B cell (primary cell): ENCODE measurements around the gene TET2. TPM values are rescaled to one million over a fixed set of nuclear protein-coding genes. Genes with fewer than 3 reads are reported as not detected.

ENCODE experiments used
- ATAC-seq: fragments of 200-7000 bp; cut with Tn5 transposase; one replicate; pipeline ENCODE4 v1.10.0; 2021; ENCODE audit warnings: low read depth, mild to moderate bottlenecking, moderate number of reproducible peaks, moderate library complexity
- CTCF ChIA-PET: fragments of 350-600 bp; sonication (Branson Sonifier 250); formaldehyde crosslinking; loops from one replicate; lab custom pipeline; 2021; ENCODE audit warnings: antibody characterized with exemption, inconsistent platforms; lab: Charles Lee
- POLR2A ChIA-PET: fragments of 350-600 bp; sonication (Branson Sonifier 250); formaldehyde crosslinking; loops from one replicate; lab custom pipeline; 2021; ENCODE audit warnings: antibody characterized with exemption; lab: Charles Lee
- DNase-seq: peaks from one replicate; pipeline ENCODE4 v3.0.0; 2013
- H2AFZ ChIP-seq: 2 replicates; pipeline ENCODE4 v1.6.1; 2012; ENCODE audit warnings: mild to moderate bottlenecking, low read depth, low read length; ENCODE audit not compliant: insufficient read depth, poor library complexity, severe bottlenecking
- H3K27ac ChIP-seq, 2 donors: 1 replicate in 1 of 2; 2 replicates in 1 of 2; pipeline ENCODE4 v1.5.1; 2012 to 2013; ENCODE audit warnings: low read length in 2 of 2, mild to moderate bottlenecking in 2 of 2, moderate library complexity in 1 of 2
- H3K27me3 ChIP-seq, 4 experiments: fragments of 200-600 bp in 1 of 4; sonication (generic) in 1 of 4; replicated peaks in 1 of 4; 1 replicate in 2 of 4; 2 replicates in 2 of 4; pipeline versions ENCODE4 v1.6.1 to v1.7.0; 2013 to 2016; ENCODE audit warnings: low read length in 3 of 4, mild to moderate bottlenecking in 2 of 4, mixed read lengths in 1 of 4, moderate library complexity in 1 of 4; ENCODE audit not compliant: insufficient read depth in 4 of 4, control insufficient read depth in 3 of 4; ENCODE audit errors: control extremely low read depth in 1 of 4
- H3K36me3 ChIP-seq, 2 experiments: replicated peaks in 1 of 2; 1 replicate in 1 of 2; 2 replicates in 1 of 2; pipeline versions ENCODE4 v1.6.1 to v1.7.1; 2013; ENCODE audit warnings: low read length in 1 of 2; ENCODE audit not compliant: insufficient read depth in 2 of 2, control insufficient read depth in 1 of 2; ENCODE audit errors: control extremely low read depth in 1 of 2, extremely low read depth in 1 of 2
- H3K4me1 ChIP-seq, 2 donors: fragments of 200-600 bp in 1 of 2; sonication (generic) in 1 of 2; 1 replicate in 1 of 2; 2 replicates in 1 of 2; pipeline versions ENCODE4 v1.5.1 to v1.6.1; 2013 to 2017; ENCODE audit warnings: low read length in 2 of 2; ENCODE audit not compliant: control insufficient read depth in 2 of 2, insufficient read depth in 2 of 2
- H3K4me2 ChIP-seq: replicated peaks from 2 replicates; pipeline ENCODE3; 2012; ENCODE audit warnings: mild to moderate bottlenecking, low read depth, low read length; ENCODE audit not compliant: poor library complexity, severe bottlenecking
- H3K4me3 ChIP-seq, 5 experiments: fragments of 200-600 bp in 1 of 5; sonication (generic) in 1 of 5; 1 replicate in 3 of 5; 2 replicates in 2 of 5; pipeline versions ENCODE4 v1.5.1 to v1.7.0; 2011 to 2016; ENCODE audit warnings: low read length in 4 of 5, mild to moderate bottlenecking in 4 of 5, low read depth in 2 of 5, control low read depth in 1 of 5, moderate library complexity in 1 of 5; ENCODE audit not compliant: insufficient read depth in 1 of 5; ENCODE audit errors: control extremely low read depth in 1 of 5, extremely low read depth in 1 of 5
- H3K79me2 ChIP-seq: fragments of 200-600 bp; sonication (generic); one replicate; pipeline ENCODE4 v1.6.0; 2016; ENCODE audit warnings: low read length; ENCODE audit not compliant: control insufficient read depth, insufficient read depth
- H3K9ac ChIP-seq: fragments of 200-600 bp; sonication (generic); 2 replicates; pipeline ENCODE4 v1.6.1; 2017; ENCODE audit warnings: mild to moderate bottlenecking, low read length, moderate library complexity
- H3K9me3 ChIP-seq, 3 donors: one replicate each; pipeline versions ENCODE4 v1.6.1 to v1.7.1; 2013; ENCODE audit warnings: low read length in 2 of 3; ENCODE audit not compliant: control insufficient read depth in 2 of 3, insufficient read depth in 1 of 3; ENCODE audit errors: control extremely low read depth in 1 of 3
- H4K20me1 ChIP-seq: 2 replicates; pipeline ENCODE4 v1.6.0; 2012; ENCODE audit warnings: mild to moderate bottlenecking, low read length; ENCODE audit not compliant: insufficient read depth, control insufficient read depth, poor library complexity, severe bottlenecking
- H3K27ac Mint-ChIP-seq: one replicate; pipeline ENCODE4 v1.8.0; 2021; ENCODE audit warnings: mixed read lengths
- H3K27me3 Mint-ChIP-seq: one replicate; pipeline ENCODE4 v1.8.0; 2021; ENCODE audit warnings: mixed read lengths
- H3K4me1 Mint-ChIP-seq: one replicate; pipeline ENCODE4 v1.8.0; 2021; ENCODE audit warnings: mixed read lengths
- H3K4me3 Mint-ChIP-seq: one replicate; pipeline ENCODE4 v1.8.0; 2021; ENCODE audit warnings: mixed read lengths
- H3K9me3 Mint-ChIP-seq: one replicate; pipeline ENCODE4 v1.8.0; 2022; ENCODE audit warnings: mixed read lengths; ENCODE audit not compliant: insufficient read depth
- CTCF ChIP-seq: fragments of 200-600 bp; IDR thresholded peaks from one replicate; pipeline ENCODE4 v1.8.0; 2022; ENCODE audit warnings: antibody characterized with exemption, mild to moderate bottlenecking
- EZH2 ChIP-seq: IDR thresholded peaks from 2 replicates; pipeline ENCODE4 v1.6.1; 2012; ENCODE audit warnings: borderline replicate concordance, low read depth, mild to moderate bottlenecking, moderate library complexity, low read length; ENCODE audit not compliant: insufficient read depth, poor library complexity, severe bottlenecking
- WGBS: methylation state at CpG from one replicate; pipeline ENCODE4 v1.1.5; 2013; ENCODE audit warnings: missing lambda C conversion rate; ENCODE audit not compliant: insufficient coverage; 5-methylcytosine and 5-hydroxymethylcytosine counted together
- intact Hi-C: fragments of 100-400 bp; cut with micrococcal nuclease; formaldehyde crosslinking; loops from one replicate; pipeline ENCODE4 v1.10.0; 2022
- polyA plus RNA-seq: library from polyadenylated mRNA; depleted of rRNA; stranded (reverse); fragments of >200 nt; gene quantifications from 2 replicates; pipeline ENCODE4 v1.2.3, GENCODE V29; 2012
- total RNA-seq, 2 donors: library from RNA; stranded (reverse); fragments of 120-200 nt in 1 of 2; gene quantifications; 1 replicate in 1 of 2; 2 replicates in 1 of 2; pipeline versions ENCODE4 v1.2.3 to v1.2.4, GENCODE V29; 2013 to 2022

The TET2 gene
- total and polyA plus RNA-seq, 2 donors (not counting 1 experiment from before 2014, with no cell fraction given), result 7.1 to 56.8 TPM

- Mint-ChIP-seq H3K4me3 (peak overlapping the region; percentile 70), H3K4me1 (peaks cover 57% of the 10 kb centered on the region), H3K27me3 (no peaks in the 10 kb centered on the region), H3K27ac (peak overlapping the region; percentile 46), H3K9me3 (no peaks in the 10 kb centered on the region)
- peak; percentile 29 for DNase-seq
- peak overlapping the region; percentile 34 to 55 for H3K27ac ChIP-seq
- ChIA-PET POLR2A (no interaction called here), CTCF (no interaction called here)
- peaks cover 0 to 25% of the 10 kb centered on the region in 2 experiments for H3K36me3 ChIP-seq
- peaks cover 4% of the 10 kb centered on the region for H3K79me2 ChIP-seq
- peaks cover 34 to 38% of the 10 kb centered on the region in 2 donors for H3K4me1 ChIP-seq
- peak overlapping the region; percentile 53 for H3K9ac ChIP-seq
- H4K20me1 ChIP-seq, result peaks cover 7% of the 10 kb centered on the region
- no peaks in the 10 kb centered on the region for H3K27me3 ChIP-seq
- no peaks in the 10 kb centered on the region for H3K9me3 ChIP-seq
- H2AFZ ChIP-seq, result no peak overlapping the region
- WGBS, result 20% methylated on average over 2 of the region's 4 CpGs
- ATAC-seq, result peak; percentile 78
- no peak for TF ChIP-seq CTCF
- TF ChIP-seq EZH2, result no peak
- intact Hi-C loops, result no loop called here
- peak overlapping the region in 3 of 5 experiments; percentile 6 to 34 (median 25) for H3K4me3 ChIP-seq
- peak overlapping the region; percentile 60 for H3K4me2 ChIP-seq
These were observed 89.7 kb downstream of the TET2 start for GRCh38 chr4:105236202-105236915.

- H3K4me1 Mint-ChIP-seq, result peaks cover 57% of the 10 kb centered on the region
These were observed 90.2 kb downstream of the TET2 start for GRCh38 chr4:105236916-105237311.

More at GRCh38 chr4:105236916-105237311, 90.2 kb downstream of the TET2 start:
- Histone ChIP-seq H3K4me2 (peak overlapping the region; percentile 60), H4K20me1 (peaks cover 1% of the 10 kb centered on the region), H3K4me1 (peaks cover 34 to 38% of the 10 kb centered on the region in 2 donors), H3K27ac (peak overlapping the region; percentile 34 to 55), H2AFZ (no peak overlapping the region), H3K9ac (peak overlapping the region; percentile 53), H3K27me3 (no peaks in the 10 kb centered on the region), H3K9me3 (no peaks in the 10 kb centered on the region), H3K4me3 (peak overlapping the region in 3 of 5 experiments; percentile 6 to 34 (median 25)), H3K36me3 (peaks cover 0 to 28% of the 10 kb centered on the region in 2 experiments), H3K79me2 (peaks cover 1% of the 10 kb centered on the region)
- H3K4me3 Mint-ChIP-seq, result peak overlapping the region; percentile 70
- WGBS, result 68% methylated on average over 2 of the region's 2 CpGs
- intact Hi-C loops, result no loop called here
- TF ChIP-seq EZH2 (no peak), CTCF (no peak)
- no peaks in the 10 kb centered on the region for H3K27me3 Mint-ChIP-seq
- no peaks in the 10 kb centered on the region for H3K9me3 Mint-ChIP-seq
- CTCF ChIA-PET, result no interaction called here
- DNase-seq (no peak), ATAC-seq (peak; percentile 31)
- POLR2A ChIA-PET, result no interaction called here
- H3K27ac Mint-ChIP-seq, result peak overlapping the region; percentile 46
